GM10847 (cell line): ENCODE data around the gene FRMPD3.

Experiments used
- POLR2A ChIP-seq: IDR thresholded peaks from 2 replicates; pipeline ENCODE4 v1.6.1; 2011; ENCODE audit not compliant: insufficient read length; ENCODE audit errors: extremely low read depth

The FRMPD3 gene

GRCh38 chrX:107465932-107466620 is 16.6 kb downstream of the FRMPD3 start:
- no peak for TF ChIP-seq POLR2A

- no peak for TF ChIP-seq POLR2A
Measured at GRCh38 chrX:107467271-107467670, 17.8 kb downstream of the FRMPD3 start.

GRCh38 chrX:107470198-107470597 is 20.7 kb downstream of the FRMPD3 start:
- TF ChIP-seq POLR2A: no peak

GRCh38 chrX:107470971-107471370 is 21.5 kb downstream of the FRMPD3 start:
- TF ChIP-seq POLR2A: no peak

GRCh38 chrX:107477406-107477805 is 28.0 kb downstream of the FRMPD3 start:
- TF ChIP-seq POLR2A: no peak

GRCh38 chrX:107480272-107480671 is 30.8 kb downstream of the FRMPD3 start:
- TF ChIP-seq POLR2A: no peak

GRCh38 chrX:107482046-107482445 is 32.6 kb downstream of the FRMPD3 start:
- TF ChIP-seq POLR2A: no peak

- TF ChIP-seq POLR2A: no peak
Measured at GRCh38 chrX:107484002-107484726, 34.7 kb downstream of the FRMPD3 start.

GRCh38 chrX:107485013-107485412 is 35.6 kb downstream of the FRMPD3 start:
- no peak for TF ChIP-seq POLR2A

- TF ChIP-seq POLR2A: no peak
Measured at GRCh38 chrX:107493141-107493540, 43.7 kb downstream of the FRMPD3 start.

GRCh38 chrX:107496786-107497185 is 47.3 kb downstream of the FRMPD3 start:
- no peak for TF ChIP-seq POLR2A
